ENCODE results near the gene CNEP1R1.
"Not testable (repeated sequence)": the region's sequence is repeated elsewhere in the genome, so short reads cannot be mapped to it uniquely, and the experiment has no call there.

CNEP1R1 gene

GRCh38 chr16:50002190-50002589 lies 22.8 kb upstream of the CNEP1R1 start:
- Histone ChIP-seq H3K9ac (ENCODE audit: insufficient read length, low read depth) (no peak overlapping the region), H3K9me3 (ENCODE audit: insufficient read depth, low read length) (peaks cover 4% of the 10 kb centered on the region; the same call in 1 of the 2 replicates), H3K27me3 (ENCODE audit: insufficient read depth, insufficient read length) (peaks cover 4% of the 10 kb centered on the region), H3K4me3 (ENCODE audit: insufficient read length, low read depth) (no peak overlapping the region), H3K4me1 (ENCODE audit: insufficient read depth, insufficient read length) (no peaks in the 10 kb centered on the region), H3K36me3 (ENCODE audit: insufficient read depth, insufficient read length, low read length) (no peaks in the 10 kb centered on the region)
- TF ChIP-seq ZNF274 (IDR thresholded peaks at IDR 0.05; ENCODE audit: low read depth, low read length): no peak
- no peak for DNase-seq (ENCODE audit: low read depth, low spot score)

- TF ChIP-seq SUZ12 (IDR thresholded peaks at IDR 0.05; ENCODE audit: extremely low read depth, insufficient read depth, insufficient read length) (no peak), ZNF274 (IDR thresholded peaks at IDR 0.05; ENCODE audit: low read depth, low read length) (no peak), YY1 (IDR thresholded peaks at IDR 0.05; ENCODE audit: insufficient read depth, insufficient read length) (no peak)
- no peaks in the 10 kb centered on the region for H3K36me3 ChIP-seq (ENCODE audit: insufficient read depth, insufficient read length, low read length)
- peaks cover 13% of the 10 kb centered on the region for H3K9me3 ChIP-seq (ENCODE audit: insufficient read depth, low read length)
- H3K4me3 ChIP-seq (ENCODE audit: insufficient read length, low read depth): no peak overlapping the region
- peaks cover 2% of the 10 kb centered on the region for H3K4me1 ChIP-seq (ENCODE audit: insufficient read depth, insufficient read length)
- no peak for DNase-seq (ENCODE audit: low read depth, low spot score)
- H3K27me3 ChIP-seq (ENCODE audit: insufficient read depth, insufficient read length): no peaks in the 10 kb centered on the region
- H3K9ac ChIP-seq (ENCODE audit: insufficient read length, low read depth): no peak overlapping the region
Observed at GRCh38 chr16:50004239-50004638, 20.8 kb upstream of the CNEP1R1 start.

- H3K9ac ChIP-seq (ENCODE audit: insufficient read length, low read depth): no peak overlapping the region
- H3K9me3 ChIP-seq (ENCODE audit: insufficient read depth, low read length): peaks cover 12% of the 10 kb centered on the region
- H3K4me1 ChIP-seq (ENCODE audit: insufficient read depth, insufficient read length): peaks cover 2% of the 10 kb centered on the region
- DNase-seq (ENCODE audit: low read depth, low spot score): no peak
- no peaks in the 10 kb centered on the region for H3K36me3 ChIP-seq (ENCODE audit: insufficient read depth, insufficient read length, low read length)
- H3K4me3 ChIP-seq (ENCODE audit: insufficient read length, low read depth): no peak overlapping the region
- TF ChIP-seq ZNF274 (IDR thresholded peaks at IDR 0.05; ENCODE audit: low read depth, low read length) (no peak), YY1 (IDR thresholded peaks at IDR 0.05; ENCODE audit: insufficient read depth, insufficient read length) (no peak), SUZ12 (IDR thresholded peaks at IDR 0.05; ENCODE audit: extremely low read depth, insufficient read depth, insufficient read length) (no peak)
- H3K27me3 ChIP-seq (ENCODE audit: insufficient read depth, insufficient read length): no peaks in the 10 kb centered on the region
Observed at GRCh38 chr16:50006964-50007363, 18.1 kb upstream of the CNEP1R1 start.

- Histone ChIP-seq H3K9ac (ENCODE audit: insufficient read length, low read depth) (no peak overlapping the region), H3K4me3 (ENCODE audit: insufficient read length, low read depth) (no peak overlapping the region), H3K9me3 (ENCODE audit: insufficient read depth, low read length) (peaks cover 12% of the 10 kb centered on the region), H3K27me3 (ENCODE audit: insufficient read depth, insufficient read length) (no peaks in the 10 kb centered on the region), H3K4me1 (ENCODE audit: insufficient read depth, insufficient read length) (peaks cover 2% of the 10 kb centered on the region), H3K36me3 (ENCODE audit: insufficient read depth, insufficient read length, low read length) (no peaks in the 10 kb centered on the region)
- DNase-seq (ENCODE audit: low read depth, low spot score): no peak
- TF ChIP-seq ZNF274 (IDR thresholded peaks at IDR 0.05; ENCODE audit: low read depth, low read length) (no peak), YY1 (IDR thresholded peaks at IDR 0.05; ENCODE audit: insufficient read depth, insufficient read length) (no peak), SUZ12 (IDR thresholded peaks at IDR 0.05; ENCODE audit: extremely low read depth, insufficient read depth, insufficient read length) (no peak)
Observed at GRCh38 chr16:50007744-50008143, 17.3 kb upstream of the CNEP1R1 start.

- Histone ChIP-seq H3K9me3 (ENCODE audit: insufficient read depth, low read length) (peaks cover 12% of the 10 kb centered on the region), H3K9ac (ENCODE audit: insufficient read length, low read depth) (no peak overlapping the region), H3K36me3 (ENCODE audit: insufficient read depth, insufficient read length, low read length) (no peaks in the 10 kb centered on the region), H3K4me1 (ENCODE audit: insufficient read depth, insufficient read length) (peaks cover 2% of the 10 kb centered on the region), H3K27me3 (ENCODE audit: insufficient read depth, insufficient read length) (no peaks in the 10 kb centered on the region), H3K4me3 (ENCODE audit: insufficient read length, low read depth) (no peak overlapping the region)
- TF ChIP-seq SUZ12 (IDR thresholded peaks at IDR 0.05; ENCODE audit: extremely low read depth, insufficient read depth, insufficient read length): no peak
- no peak for TF ChIP-seq YY1 (IDR thresholded peaks at IDR 0.05; ENCODE audit: insufficient read depth, insufficient read length)
- no peak for DNase-seq (ENCODE audit: low read depth, low spot score)
Observed at GRCh38 chr16:50010212-50010611, 14.8 kb upstream of the CNEP1R1 start.

- DNase-seq (ENCODE audit: low read depth, low spot score): no peak
- no peak overlapping the region for H3K4me3 ChIP-seq (ENCODE audit: insufficient read length, low read depth)
- H3K4me1 ChIP-seq (ENCODE audit: insufficient read depth, insufficient read length): peaks cover 2% of the 10 kb centered on the region
- H3K9ac ChIP-seq (ENCODE audit: insufficient read length, low read depth): no peak overlapping the region
- no peaks in the 10 kb centered on the region for H3K27me3 ChIP-seq (ENCODE audit: insufficient read depth, insufficient read length)
- H3K36me3 ChIP-seq (ENCODE audit: insufficient read depth, insufficient read length, low read length): no peaks in the 10 kb centered on the region
- TF ChIP-seq SUZ12 (IDR thresholded peaks at IDR 0.05; ENCODE audit: extremely low read depth, insufficient read depth, insufficient read length): no peak
- no peak for TF ChIP-seq YY1 (IDR thresholded peaks at IDR 0.05; ENCODE audit: insufficient read depth, insufficient read length)
- TF ChIP-seq ZNF274 (IDR thresholded peaks at IDR 0.05; ENCODE audit: low read depth, low read length): no peak
- peaks cover 12% of the 10 kb centered on the region for H3K9me3 ChIP-seq (ENCODE audit: insufficient read depth, low read length)
Observed at GRCh38 chr16:50011707-50012106, 13.3 kb upstream of the CNEP1R1 start.

GRCh38 chr16:50012182-50012581 lies 12.8 kb upstream of the CNEP1R1 start:
- Histone ChIP-seq H3K9me3 (ENCODE audit: insufficient read depth, low read length) (peaks cover 12% of the 10 kb centered on the region), H3K9ac (ENCODE audit: insufficient read length, low read depth) (no peak overlapping the region), H3K4me1 (ENCODE audit: insufficient read depth, insufficient read length) (peaks cover 2% of the 10 kb centered on the region), H3K4me3 (ENCODE audit: insufficient read length, low read depth) (no peak overlapping the region), H3K36me3 (ENCODE audit: insufficient read depth, insufficient read length, low read length) (no peaks in the 10 kb centered on the region), H3K27me3 (ENCODE audit: insufficient read depth, insufficient read length) (no peaks in the 10 kb centered on the region)
- DNase-seq (ENCODE audit: low read depth, low spot score): no peak
- TF ChIP-seq SUZ12 (IDR thresholded peaks at IDR 0.05; ENCODE audit: extremely low read depth, insufficient read depth, insufficient read length) (no peak), YY1 (IDR thresholded peaks at IDR 0.05; ENCODE audit: insufficient read depth, insufficient read length) (no peak), ZNF274 (IDR thresholded peaks at IDR 0.05; ENCODE audit: low read depth, low read length) (no peak)

- H3K9me3 ChIP-seq (ENCODE audit: insufficient read depth, low read length); DNase-seq (ENCODE audit: low read depth, low spot score); H3K4me3 ChIP-seq (ENCODE audit: insufficient read length, low read depth); H3K4me1 ChIP-seq (ENCODE audit: insufficient read depth, insufficient read length); H3K27me3 ChIP-seq (ENCODE audit: insufficient read depth, insufficient read length); H3K9ac ChIP-seq (ENCODE audit: insufficient read length, low read depth); H3K36me3 ChIP-seq (ENCODE audit: insufficient read depth, insufficient read length, low read length): not testable (repeated sequence)
Observed at GRCh38 chr16:50014211-50014610, 10.8 kb upstream of the CNEP1R1 start.

Data from NT2/D1 (cell line).